NCI-H510A treated with DMSO at 0.1 percent for 48 hours (cell line): Measurements from ENCODE around the gene CAP1.

Experiments
- DNase-seq: peaks from one replicate; lab custom pipeline; 2025; lab: John Stamatoyannopoulos, UW

Gene CAP1

DNA sequence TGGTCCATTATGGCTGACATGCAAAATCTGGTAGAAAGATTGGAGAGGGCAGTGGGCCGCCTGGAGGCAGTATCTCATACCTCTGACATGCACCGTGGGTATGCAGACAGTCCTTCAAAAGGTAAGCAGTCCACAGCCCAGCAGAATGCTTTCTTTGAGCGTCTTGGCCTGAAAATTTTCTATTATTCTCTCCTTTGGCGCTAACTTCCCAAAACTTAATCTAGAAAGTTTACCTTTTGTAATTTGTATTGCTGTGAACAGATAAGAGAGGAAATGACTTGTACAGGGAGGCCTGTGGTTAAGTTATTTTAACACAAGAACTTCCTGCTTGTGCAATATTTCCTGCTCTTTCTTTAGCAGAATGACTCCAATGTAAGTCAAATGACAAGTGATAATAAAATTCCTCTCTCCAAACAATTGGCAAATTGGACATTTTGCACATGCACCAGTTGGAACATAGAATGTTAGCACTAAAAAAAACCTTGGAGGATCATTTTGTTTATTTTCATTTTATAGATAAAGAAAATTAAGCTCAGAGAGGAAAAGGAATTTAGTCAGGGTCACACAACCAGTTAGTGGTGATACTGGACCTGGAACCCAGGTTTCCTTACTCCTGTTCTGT, 18.9 kb downstream of the CAP1 start:
- DNase-seq, result no peak

DNA sequence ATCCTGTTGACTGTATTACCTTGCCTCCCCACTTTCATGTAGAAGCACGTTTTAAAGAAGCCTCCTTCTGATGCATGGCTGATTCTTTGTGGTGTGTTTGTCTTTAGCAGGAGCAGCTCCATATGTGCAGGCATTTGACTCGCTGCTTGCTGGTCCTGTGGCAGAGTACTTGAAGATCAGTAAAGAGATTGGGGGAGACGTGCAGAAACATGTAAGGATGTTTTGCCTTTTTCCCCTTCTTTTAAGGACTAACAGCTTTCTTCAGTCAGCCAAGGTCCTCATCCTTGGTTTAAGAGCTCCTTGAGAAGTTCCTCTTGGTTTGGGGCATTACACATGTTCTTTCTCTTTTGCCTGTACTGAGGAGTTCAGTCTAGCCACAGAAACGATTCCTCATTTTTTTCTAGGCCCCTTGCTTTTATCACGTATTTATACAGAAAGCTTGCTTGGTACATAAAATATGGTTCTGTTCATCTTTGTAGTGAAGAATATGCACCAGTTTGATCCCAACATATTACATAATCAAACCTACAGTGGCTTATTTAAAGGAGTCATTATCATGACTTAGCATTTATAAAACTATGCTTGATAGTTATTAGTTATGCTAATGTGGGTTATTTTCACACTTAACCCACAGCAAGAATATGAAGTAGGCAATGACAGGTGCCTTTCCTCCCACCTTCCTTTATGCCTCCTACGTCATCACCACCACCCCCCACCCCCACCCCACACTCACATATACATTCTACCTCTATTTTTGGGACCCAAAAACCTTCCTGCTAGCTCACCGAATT, 19.6 kb downstream of the CAP1 start:
- no peak for DNase-seq

DNA sequence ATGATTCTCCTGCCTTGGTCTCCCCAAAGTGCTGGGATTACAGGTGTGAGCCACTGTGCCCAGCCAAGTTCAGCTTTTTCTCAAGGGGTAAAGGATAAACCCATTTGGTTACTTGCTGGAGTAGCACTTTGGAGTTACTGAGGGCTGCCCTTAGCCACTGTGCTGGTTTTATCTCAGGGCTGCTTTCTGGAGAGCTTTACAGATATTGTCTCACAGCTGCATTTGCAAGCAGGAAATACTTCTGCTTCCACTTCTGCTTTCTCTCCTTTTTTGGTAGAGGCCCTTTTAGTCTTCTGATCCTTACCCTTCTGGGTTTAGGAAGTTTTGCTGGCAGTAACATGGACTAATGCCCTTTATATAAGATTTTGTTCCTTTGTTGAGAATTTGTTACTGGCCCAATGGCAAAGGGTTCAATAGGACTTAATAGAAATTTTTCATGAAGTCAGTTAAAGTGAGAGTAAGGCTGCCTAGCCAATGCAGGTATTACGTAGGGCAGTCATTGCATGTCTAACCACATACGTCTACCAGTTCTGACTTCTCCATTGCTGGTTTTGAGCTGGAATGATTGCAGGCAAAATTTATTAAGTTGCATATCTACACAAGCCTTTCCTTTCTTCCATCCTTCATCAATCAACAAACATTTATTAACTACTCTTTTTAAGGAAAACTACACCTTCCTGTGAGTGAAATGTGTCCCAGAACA, 24.4 kb downstream of the CAP1 start:
- no peak for DNase-seq

DNA sequence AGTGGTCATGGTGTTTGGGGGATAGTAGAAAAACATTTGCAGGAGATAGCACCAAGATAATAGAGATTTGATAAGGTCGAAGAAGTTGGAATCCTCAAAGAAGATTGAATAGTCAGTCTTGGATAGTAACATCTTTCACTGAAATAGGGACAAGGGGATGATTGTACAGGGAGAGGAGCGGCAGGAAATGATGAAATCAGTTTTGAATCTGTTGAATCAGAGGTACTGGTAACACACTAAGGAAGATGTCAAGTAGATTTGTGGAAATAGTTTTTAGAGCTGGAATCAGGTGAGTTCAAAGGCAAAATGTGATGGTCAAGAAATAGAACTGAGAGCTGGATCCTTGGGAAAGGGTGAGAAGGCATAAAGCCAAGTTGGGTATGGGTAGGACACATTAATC, 26.5 kb downstream of the CAP1 start:
- no peak for DNase-seq

DNA sequence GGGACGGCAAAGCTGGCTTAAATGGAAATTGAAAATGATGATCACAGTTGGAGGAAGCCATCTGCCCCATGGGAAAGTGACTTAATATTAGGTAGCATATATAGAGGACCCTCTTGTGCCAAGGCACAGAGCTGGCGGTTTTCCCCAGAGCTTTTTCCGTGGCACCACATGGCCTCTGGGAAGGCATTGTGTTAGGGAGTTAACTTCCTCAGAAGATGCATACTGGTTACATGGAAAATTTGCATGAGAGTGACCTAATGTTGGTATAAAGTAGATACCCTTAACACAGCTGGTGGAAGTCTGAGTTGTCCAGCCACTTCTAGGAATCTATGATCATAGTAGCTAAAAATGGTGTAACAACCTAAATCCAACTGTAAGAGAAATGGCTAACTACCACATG, 27.3 kb downstream of the CAP1 start:
- no peak for DNase-seq

DNA sequence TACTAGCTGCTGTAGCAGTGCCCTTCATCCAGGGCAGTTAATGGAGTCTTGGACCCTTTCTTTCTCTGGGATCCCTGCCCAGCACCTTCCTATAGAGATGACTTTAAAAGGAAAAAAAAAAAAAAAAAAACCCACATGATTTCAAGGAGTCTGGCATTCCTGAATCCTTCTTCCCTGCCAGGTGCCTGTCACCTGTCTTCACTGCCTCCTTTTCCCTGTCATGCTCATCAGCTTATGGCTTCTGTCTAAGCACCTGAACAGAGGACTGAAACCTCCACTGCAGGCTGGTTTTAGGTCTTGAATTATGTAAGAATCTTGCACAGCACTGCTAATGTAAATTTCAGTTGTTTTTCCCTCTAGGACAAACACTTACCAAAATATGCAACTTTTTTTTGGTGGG, 31.6 kb downstream of the CAP1 start:
- DNase-seq, result no peak

DNA sequence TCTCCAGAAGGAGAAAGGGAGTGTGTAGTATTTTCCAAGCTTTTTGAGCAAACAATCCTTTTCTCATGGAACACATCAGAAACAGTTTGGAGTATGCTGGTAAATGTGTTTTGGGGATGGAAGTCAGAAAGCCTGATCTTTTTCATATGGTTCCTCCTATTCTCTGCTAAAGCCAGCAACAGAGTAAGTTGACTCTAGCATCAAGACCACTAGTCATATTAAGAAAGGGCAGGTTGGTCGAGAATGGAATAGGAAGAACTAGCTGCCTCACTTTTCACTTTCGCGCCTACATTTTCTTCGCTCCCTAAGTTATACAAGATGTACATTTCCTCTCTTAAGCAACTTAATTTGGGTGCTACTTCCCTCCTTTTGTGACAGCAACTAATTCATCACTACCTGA, 32.5 kb downstream of the CAP1 start:
- DNase-seq, result no peak

DNA sequence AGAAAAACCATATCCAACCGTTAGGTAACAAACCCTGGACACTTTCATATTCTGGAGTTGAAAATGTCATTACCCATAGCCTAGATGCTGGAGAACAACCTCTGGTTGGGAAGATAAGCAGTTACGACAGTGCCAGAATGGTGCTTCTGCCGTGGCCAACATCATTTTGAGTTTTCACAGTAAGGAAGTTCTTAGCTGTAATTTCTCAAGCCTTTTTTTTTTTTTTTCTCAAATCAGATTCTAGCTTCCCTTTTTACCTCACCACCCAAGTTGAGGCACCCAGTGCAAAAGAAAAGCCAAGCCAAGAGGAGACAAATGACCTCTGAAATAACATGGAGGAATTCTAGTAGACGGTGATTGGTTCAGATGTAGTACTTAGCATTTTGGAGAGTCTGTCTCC, 34.7 kb downstream of the CAP1 start:
- no peak for DNase-seq

DNA sequence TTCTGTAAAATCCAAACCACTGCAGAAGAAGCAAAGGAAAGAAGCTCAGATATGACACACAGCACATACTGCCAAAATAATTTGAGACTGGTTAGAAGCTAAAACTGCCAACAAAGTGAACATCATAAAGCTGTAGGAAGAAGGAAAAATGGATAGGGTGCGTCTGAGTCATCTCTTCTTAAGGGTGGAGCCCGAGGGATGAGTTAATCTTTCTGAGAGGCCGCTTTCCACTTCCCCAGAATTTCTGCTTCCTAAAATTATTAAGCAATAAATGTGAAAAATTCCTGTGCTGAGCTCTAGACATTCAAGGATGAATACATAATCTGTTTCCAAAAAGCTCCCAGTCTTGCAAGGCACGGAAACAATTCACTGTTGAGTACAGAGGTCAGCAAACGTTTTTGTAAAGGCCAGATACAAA, 36.4 kb downstream of the CAP1 start:
- DNase-seq, result no peak

DNA sequence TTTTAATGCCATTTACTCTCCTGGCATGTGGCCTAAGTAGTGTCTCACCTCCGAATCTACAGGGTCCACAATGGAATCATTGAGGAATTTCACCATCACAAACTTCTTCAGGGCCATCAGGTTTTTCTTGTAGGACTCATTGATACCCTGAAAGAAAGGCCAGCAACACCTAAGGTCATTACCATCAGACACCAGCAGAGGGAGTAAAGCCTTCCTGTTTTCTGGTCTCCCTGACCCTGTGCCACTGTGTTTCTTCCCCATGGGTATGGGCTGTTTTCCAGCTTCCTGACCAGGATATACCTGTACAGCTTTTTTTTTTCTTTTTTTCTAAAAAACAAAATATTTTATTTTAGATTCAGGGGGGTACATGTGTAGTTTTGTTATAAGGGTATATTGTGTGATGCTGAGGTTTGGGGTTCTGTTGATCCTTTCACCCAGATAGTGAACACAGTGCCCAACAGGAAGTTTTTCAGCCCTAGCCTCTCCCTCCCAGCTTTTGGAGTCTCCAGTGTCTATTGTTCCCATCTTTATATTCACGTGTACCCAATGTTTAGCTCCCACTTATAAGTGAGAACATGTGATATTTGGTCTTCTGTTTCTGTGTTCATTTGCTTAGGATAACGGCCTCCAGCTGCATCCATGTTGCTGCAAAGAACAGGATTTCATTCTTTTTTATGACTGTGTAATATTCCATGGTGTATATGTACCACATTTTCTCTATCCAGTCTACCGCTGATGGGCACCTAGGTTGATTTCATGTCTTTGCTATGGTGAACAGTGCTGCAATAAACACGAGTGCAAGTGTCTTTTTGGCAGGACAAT, 38.2 kb downstream of the CAP1 start:
- DNase-seq, result peak; percentile 96

DNA sequence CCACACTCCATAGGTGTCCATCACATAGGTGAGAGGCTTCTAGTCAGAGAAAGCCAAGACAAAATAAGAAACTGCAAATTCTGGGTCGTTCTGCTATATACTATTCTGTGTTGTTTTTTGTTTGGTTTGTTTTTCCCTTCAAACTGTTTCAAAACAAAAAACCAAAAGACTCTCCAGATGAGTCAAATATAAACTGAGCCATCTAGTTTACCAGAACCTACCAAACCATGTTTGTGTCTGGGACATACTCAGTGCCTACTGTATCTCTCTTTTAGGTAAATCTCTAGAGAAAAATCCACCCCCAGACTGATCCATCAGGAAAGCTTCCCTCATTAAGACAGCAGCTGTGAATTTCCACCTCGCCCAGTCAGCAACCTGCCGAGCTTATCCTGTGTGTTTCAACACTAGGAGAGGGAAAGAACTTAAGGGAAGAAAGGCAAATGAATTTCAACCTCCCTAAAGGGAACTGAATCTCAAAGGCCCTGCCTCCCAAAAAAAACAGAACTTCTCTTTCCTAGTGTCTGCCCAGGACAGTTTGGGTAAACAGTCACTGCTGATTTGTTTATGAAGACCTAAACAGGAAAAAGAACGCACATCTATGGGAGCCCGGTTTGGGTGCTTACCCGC, 39.4 kb downstream of the CAP1 start:
- no peak for DNase-seq

DNA sequence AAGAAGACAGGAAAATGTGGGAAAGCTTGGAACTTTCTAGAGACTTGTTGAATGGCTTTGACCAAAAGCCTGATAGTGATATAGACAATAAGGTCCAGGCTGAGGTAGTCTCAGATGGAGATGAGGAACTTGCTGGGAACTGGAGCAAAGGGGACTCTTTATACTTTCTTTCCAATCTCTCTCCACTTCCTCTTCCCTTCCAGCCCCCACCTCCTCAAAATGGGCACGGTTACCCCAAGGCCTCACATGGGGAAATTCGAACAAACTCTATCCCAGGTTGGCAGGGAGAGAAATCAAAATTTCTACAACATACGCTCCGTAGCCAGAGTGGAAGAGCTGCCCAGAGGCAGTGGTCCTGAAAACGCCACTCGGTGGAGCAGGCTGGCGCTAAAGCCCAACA, 41.3 kb downstream of the CAP1 start:
- no peak for DNase-seq

DNA sequence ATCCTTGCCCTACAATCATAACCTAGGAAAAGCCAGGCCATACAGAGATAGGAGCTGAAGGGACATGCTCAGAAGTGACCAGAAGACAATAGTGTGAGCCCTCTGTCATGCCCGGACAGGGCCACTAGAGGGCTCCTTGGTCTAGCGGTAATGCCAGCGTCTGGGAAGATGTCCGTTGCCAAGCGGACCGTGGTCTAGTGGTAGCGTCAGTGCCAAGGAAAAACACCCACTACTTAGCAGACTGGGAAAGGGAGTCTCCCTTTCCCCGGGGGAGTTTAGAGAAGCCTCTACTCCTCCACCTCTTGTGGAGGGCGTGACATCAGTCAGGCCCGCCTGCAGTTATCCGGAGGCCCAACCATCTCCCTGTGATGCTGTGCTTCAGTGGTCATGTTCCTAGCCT, 44.2 kb downstream of the CAP1 start:
- peak; percentile 94 for DNase-seq

DNA sequence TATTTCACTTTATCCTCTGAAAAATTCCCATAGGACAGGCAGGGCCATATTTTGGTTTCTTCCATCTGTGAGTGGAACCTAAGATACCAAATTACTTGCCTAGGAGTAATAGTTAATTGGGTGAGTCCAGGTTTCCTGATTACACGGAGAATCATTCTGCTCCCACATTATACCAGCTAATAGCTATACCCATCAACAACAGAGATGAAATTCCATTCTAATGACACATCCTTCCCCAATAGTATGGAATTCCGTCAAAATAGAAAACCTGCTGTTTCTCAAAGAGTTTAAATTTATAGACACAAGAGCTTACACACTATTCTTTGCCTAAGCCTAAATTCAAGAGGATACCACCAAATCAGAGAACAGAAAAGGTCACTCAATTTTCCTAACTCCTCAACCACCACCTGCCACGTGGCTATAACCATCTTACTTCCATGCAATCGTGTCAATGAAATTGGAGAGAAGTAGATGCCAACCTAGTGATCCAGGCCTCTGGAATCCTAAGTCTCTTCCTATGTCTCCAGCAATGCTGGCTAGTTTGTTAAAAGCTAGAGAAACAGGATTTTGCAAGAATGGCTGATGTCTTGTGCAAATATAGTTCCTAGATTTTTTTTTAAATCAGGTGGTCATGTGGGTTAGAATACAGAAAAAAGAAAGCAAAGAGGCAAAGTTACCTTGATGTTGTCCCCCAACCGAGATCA, 50.3 kb downstream of the CAP1 start:
- DNase-seq, result no peak

DNA sequence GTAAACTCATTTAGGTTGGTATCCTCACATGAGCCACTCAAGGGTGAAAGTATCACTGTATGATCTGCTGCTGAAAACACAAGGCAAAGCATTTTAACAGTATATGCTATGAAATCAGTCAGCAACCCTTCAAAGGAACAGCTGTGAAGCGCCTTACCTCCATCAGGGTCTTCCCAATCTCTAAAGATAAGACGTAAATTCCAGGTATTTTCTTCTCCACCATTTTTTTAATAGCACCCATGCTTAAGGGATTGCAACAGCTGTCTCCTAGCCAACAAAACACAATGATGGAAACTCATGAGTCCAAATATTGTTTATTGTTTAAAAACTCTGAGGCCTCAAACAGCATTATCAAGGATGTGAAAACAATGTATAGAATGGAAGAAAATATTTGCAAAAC, 51.7 kb downstream of the CAP1 start:
- no peak for DNase-seq

DNA sequence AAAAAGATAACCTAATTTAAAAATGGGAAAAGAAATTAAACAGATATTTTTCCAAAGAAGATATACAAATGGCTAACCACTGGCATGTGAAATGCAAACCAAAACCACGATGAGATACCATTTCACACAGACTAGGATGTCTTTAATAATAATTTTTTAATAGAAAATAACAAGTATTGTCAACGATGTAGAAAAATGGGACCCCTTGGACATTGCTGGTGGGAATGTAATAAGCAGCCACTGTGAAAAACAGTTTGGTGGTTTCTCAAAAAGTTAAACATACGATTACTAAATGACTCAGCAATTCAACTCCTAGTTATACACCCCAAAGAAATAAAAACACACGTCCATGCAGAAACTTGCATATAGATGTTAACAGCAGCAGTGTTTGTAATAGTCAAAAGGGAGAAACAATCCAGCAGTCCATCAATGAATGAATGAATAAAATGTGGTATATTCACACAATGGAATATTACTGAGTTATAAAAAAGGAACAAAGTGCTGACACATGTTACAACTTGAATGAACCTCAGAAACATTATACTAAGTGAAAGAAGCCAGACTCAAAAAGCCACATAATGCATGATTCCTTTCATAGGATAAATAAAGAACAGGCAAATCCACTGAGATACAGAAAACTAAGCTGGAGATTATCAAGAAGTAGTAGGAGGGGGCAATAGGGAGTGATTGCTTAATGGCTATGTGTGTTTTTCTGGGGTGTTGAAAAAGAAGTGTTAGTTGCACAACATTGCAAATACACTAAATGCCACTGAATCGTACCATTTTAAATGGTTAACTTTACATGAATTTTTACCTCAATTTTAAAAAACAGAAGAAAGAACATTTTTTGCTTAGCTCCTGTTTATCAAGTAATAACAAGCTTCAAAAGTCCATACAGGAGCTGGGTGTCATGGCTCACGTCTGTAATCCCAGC, 52.4 kb downstream of the CAP1 start:
- DNase-seq, result no peak

DNA sequence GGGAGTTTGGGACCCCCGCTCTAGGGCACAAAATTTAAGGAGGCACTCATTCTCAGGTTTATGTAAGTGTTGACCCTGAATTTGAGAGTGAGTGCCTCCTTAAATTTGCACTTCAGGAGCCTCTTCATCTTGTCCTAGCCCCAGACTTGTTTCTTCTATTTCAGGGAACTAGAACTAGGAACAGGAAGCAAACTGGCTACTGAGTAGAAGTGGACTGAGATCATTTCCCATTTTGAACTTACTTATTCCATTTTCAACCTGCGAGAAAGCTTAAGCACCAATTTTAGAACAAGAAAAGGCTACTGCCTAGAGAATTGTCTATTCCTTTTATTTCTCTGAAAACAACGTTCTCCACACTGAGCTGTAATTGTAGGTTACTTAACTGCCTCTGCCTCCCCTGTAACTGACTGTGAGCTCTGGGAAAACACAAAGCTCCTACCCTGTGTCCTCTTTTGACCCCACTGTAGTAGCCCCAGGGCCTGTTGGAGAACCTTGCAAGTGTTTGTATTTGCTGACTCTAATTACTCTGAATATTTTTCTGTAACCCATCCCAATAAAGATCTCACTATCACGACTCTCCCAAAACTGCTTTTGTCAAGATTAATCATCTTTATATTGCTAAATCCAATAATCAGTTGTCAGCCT, 54.1 kb downstream of the CAP1 start:
- no peak for DNase-seq

DNA sequence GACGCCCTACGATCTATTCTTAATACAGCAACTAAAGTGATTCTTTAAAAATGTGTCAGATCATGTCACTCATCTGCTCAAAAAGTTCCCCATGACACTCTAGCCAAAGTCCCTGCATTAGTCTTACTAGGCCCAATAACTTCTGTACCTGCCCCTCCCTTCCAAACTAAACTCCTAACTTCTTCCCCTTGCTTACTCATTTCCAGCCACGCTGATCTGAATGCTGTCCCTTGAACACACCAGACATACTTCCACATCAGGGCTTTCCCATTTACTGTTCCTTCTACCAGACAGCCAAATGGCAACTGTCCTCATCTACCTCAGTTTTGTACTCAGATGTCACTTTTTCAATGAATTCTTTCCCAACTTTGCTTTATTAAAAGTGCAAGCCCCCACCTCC, 55.3 kb downstream of the CAP1 start:
- no peak for DNase-seq

DNA sequence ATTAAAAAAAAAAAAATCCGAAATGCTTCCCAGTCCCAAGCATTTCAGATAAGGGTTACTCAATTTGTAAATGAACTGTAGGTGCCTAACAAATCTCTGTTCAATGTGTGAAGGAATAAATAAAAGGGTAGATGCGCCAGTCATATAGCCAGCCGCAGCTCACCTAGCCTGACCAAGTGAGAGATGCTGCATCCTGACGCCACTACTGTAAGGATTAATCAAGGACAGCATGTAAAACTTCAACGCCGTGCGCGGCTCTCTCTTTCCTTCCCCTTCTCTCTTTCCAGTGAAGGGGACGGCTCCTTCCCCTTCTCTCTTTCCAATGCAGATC, 56.1 kb downstream of the CAP1 start:
- DNase-seq, result peak; percentile 96
